Spleen (tissue), 7 donors: Measurements from ENCODE around the gene ZDHHC11.
"Not testable (repeated sequence)": the region's sequence is repeated elsewhere in the genome, so short reads cannot be mapped to it uniquely, and the experiment has no call there.

ENCODE experiments used
- CTCF ChIP-seq, 11 experiments: fragments of 200-600 bp in 7 of 11; fragments of 450-650 bp in 4 of 11; sonication (generic) in 4 of 11; IDR thresholded peaks in 8 of 11; conservative IDR thresholded peaks in 3 of 11; 1 replicate in 7 of 11; 2 replicates in 4 of 11; pipeline versions ENCODE4 v1.4.0 to v1.8.0; 2016 to 2021; ENCODE audit warnings: antibody characterized with exemption in 11 of 11, inconsistent platforms in 4 of 11, mild to moderate bottlenecking in 1 of 11
- POLR2A ChIP-seq, 3 donors: fragments of 450-650 bp; IDR thresholded peaks; one replicate each; pipeline ENCODE4 v1.5.1; 2017; ENCODE audit warnings: antibody characterized with exemption in 3 of 3, mild to moderate bottlenecking in 1 of 3
- donor health status: DM: no; HTN: no; CAD: no; lungs with moderate emphysema.
- donor health status: DM: no; HTN: no; CAD: no.
- donor health status: DM: no; HTN: no; CAD: no.

GRCh38 chr5:783881-784427 lies 66.8 kb downstream of the ZDHHC11 start:
- TF ChIP-seq CTCF (IDR thresholded peaks at IDR 0.05 in 8 of 11, conservative IDR thresholded peaks at IDR 0.05 in 3 of 11); POLR2A (IDR thresholded peaks at IDR 0.05): not testable (repeated sequence)
